Colonic mucosa (tissue), 4 donors: ENCODE data around the gene BDH1. TPM values are rescaled to one million over a fixed set of nuclear protein-coding genes. Genes with fewer than 3 reads are reported as not detected.
"Not testable (repeated sequence)": the region's sequence is repeated elsewhere in the genome, so short reads cannot be mapped to it uniquely, and the experiment has no call there.

Source experiments
- DNase-seq: peaks from one replicate; pipeline ENCODE4 v3.0.0-alpha.2; 2020
- H3K27ac ChIP-seq: fragments of 200-600 bp; one replicate; pipeline ENCODE4 v1.8.0; 2021
- H3K27me3 ChIP-seq: fragments of 200-600 bp; one replicate; pipeline ENCODE4 v1.8.0; 2021
- H3K36me3 ChIP-seq: fragments of 200-600 bp; one replicate; pipeline ENCODE4 v1.8.0; 2021
- H3K4me1 ChIP-seq: fragments of 200-600 bp; one replicate; pipeline ENCODE4 v1.8.0; 2021; ENCODE audit warnings: mild to moderate bottlenecking
- H3K4me3 ChIP-seq: fragments of 200-600 bp; one replicate; pipeline ENCODE4 v1.8.0; 2021
- H3K9ac ChIP-seq, 2 donors: one replicate each; pipeline ENCODE4 v1.7.0; 2013; ENCODE audit warnings: control low read depth in 2 of 2, low read depth in 2 of 2, low read length in 2 of 2
- H3K9me3 ChIP-seq: fragments of 200-600 bp; one replicate; pipeline ENCODE4 v1.8.0; 2021
- intact Hi-C: fragments of 100-400 bp; cut with DNase I; formaldehyde crosslinking; loops from one replicate; pipeline ENCODE4 v1.14.1; 2022
- total RNA-seq, 2 donors: library from RNA; stranded (reverse); fragmentation: NEBNext Ultra II Directional in 1 of 2; extraction: Animal tissue kit (Norgen Biotek cat#: 25700) in 1 of 2; gene quantifications; one replicate each; pipeline ENCODE4 v1.2.1, GENCODE V29; 2021
- TF ChIP-seq, protein P1 (sequence below): fragments of 200-600 bp; IDR thresholded peaks from one replicate; pipeline ENCODE4 v1.8.0; 2022; ENCODE audit warnings: antibody characterized with exemption, mild to moderate bottlenecking
- donor health status: healthy.
- donor health status: DM: no; HTN: no; CAD: no.
- donor health status: DM: no; HTN: no; CAD: no.

The BDH1 gene
- total RNA-seq, 2 donors from 2014 or later, result 154 to 180 TPM

DNA sequence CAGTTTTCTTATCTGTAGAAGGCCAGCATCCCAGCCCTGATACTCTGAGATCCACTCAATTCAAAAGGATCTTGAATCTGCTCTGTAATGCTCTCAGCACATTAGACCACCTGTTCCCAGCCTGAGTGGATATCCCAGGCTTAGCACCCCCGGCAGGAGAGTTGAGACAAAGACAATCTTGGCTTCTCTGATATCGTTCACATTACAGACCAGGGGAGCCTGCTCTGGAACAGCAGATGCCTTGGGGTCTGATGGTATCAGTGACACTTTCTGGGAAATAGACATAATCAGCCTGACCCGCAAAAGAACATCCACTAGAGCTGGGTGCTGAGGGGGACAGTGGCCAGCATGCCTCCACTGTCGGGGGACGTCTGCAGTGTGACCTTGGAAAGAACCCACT is 70.6 kb downstream of the BDH1 start:
- H3K27me3 ChIP-seq, result no peaks in the 10 kb centered on the region
- no peaks in the 10 kb centered on the region for H3K4me1 ChIP-seq
- H3K9ac ChIP-seq, result no peak overlapping the region
- no peak overlapping the region for H3K4me3 ChIP-seq
- no peaks in the 10 kb centered on the region for H3K9me3 ChIP-seq
- intact Hi-C loops, result no loop called here
- no peaks in the 10 kb centered on the region for H3K36me3 ChIP-seq
- TF ChIP-seq, protein P1, sequence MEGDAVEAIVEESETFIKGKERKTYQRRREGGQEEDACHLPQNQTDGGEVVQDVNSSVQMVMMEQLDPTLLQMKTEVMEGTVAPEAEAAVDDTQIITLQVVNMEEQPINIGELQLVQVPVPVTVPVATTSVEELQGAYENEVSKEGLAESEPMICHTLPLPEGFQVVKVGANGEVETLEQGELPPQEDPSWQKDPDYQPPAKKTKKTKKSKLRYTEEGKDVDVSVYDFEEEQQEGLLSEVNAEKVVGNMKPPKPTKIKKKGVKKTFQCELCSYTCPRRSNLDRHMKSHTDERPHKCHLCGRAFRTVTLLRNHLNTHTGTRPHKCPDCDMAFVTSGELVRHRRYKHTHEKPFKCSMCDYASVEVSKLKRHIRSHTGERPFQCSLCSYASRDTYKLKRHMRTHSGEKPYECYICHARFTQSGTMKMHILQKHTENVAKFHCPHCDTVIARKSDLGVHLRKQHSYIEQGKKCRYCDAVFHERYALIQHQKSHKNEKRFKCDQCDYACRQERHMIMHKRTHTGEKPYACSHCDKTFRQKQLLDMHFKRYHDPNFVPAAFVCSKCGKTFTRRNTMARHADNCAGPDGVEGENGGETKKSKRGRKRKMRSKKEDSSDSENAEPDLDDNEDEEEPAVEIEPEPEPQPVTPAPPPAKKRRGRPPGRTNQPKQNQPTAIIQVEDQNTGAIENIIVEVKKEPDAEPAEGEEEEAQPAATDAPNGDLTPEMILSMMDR, result no peak
- no peak for DNase-seq
- no peak overlapping the region for H3K27ac ChIP-seq

DNA sequence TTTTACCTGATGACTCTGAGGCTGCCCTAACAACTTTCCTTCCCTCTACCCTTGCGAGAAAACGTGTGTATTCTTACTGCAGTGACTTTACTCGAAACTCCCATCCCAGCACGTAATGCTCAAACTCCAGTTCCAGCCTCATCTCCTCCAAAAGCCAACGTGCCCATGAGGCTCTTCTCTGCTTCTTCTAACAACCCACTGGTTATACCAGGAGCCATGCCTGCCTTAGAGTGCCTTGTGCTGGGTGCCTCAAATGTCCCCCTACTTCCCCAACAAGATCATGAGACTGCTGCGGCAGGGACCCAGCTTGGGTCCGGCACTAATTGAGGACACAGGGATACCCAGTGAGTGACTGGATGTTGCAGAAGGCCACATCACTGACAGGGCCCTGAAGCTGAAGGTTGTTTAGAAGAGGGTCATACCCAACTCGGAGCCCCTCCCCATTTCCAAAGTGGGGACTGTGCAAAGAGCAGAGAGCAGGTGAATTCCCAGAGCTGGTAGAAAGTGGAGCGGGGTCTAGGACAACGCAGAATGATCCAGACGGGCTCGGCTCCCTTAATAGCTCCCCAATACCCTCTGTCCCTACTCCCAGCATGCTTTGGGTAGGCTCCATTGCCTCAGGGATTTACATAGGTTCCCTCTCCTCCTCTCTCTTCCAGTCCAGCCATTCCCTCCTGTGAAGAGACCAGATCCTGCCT is 71.4 kb downstream of the BDH1 start:
- no peak overlapping the region for H3K4me3 ChIP-seq
- no peak overlapping the region for H3K27ac ChIP-seq
- H3K9ac ChIP-seq, result no peak overlapping the region
- H3K9me3 ChIP-seq, result no peaks in the 10 kb centered on the region
- no peaks in the 10 kb centered on the region for H3K4me1 ChIP-seq
- H3K27me3 ChIP-seq, result no peaks in the 10 kb centered on the region
- intact Hi-C loops, result no loop called here
- no peak for DNase-seq
- H3K36me3 ChIP-seq, result no peaks in the 10 kb centered on the region
- TF ChIP-seq, protein P1, result no peak

DNA sequence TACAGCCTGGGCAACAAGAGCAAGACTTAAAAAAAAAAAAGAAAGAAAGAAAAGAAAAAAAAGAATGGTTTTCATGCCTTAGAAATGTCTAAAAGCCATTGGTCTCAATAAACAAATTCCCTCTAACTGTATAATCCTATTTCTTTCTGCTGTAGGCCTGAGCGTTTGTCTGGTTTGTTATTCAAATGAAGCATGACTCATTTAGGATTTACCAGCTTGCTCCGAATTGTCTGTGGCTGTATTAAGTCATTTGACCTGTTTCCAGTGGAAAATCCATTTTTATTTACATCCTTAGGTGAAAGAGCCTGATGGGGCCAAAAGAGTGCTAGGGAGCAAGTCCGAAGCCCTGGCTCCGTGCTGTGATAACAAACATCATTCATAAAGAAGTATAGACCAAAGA is 73.8 kb downstream of the BDH1 start:
- Histone ChIP-seq H3K9me3 (no peaks in the 10 kb centered on the region), H3K27me3 (no peaks in the 10 kb centered on the region), H3K9ac (no peak overlapping the region), H3K36me3 (no peaks in the 10 kb centered on the region), H3K4me1 (no peaks in the 10 kb centered on the region), H3K4me3 (no peak overlapping the region), H3K27ac (no peak overlapping the region)
- DNase-seq, result no peak
- intact Hi-C loops, result no loop called here
- TF ChIP-seq, protein P1, result no peak

DNA sequence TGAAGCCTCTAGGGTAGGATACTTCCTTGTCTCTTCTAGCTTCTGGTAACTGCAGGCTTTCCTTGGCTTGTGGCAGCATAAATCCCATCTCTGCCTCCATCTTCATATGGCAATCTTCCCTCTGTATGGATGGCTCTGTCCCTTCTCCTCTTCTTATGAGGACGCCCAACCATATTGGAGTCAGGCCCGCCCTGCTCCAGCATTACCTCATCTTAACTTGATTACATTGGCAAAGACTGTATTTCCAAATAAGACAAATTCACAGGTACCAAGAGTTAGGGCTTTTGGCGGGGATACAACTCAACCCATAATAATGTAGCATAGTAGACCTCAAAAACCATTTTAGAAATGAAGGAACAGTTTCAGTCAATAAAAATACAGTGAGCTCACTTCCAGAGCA is 75.4 kb downstream of the BDH1 start:
- TF ChIP-seq, protein P1, result no peak
- H3K4me3 ChIP-seq, result no peak overlapping the region
- no peak overlapping the region for H3K27ac ChIP-seq
- H3K9ac ChIP-seq, result no peak overlapping the region
- intact Hi-C loops, result no loop called here
- no peak for DNase-seq
- no peaks in the 10 kb centered on the region for H3K36me3 ChIP-seq
- no peaks in the 10 kb centered on the region for H3K27me3 ChIP-seq
- no peaks in the 10 kb centered on the region for H3K9me3 ChIP-seq
- no peaks in the 10 kb centered on the region for H3K4me1 ChIP-seq

DNA sequence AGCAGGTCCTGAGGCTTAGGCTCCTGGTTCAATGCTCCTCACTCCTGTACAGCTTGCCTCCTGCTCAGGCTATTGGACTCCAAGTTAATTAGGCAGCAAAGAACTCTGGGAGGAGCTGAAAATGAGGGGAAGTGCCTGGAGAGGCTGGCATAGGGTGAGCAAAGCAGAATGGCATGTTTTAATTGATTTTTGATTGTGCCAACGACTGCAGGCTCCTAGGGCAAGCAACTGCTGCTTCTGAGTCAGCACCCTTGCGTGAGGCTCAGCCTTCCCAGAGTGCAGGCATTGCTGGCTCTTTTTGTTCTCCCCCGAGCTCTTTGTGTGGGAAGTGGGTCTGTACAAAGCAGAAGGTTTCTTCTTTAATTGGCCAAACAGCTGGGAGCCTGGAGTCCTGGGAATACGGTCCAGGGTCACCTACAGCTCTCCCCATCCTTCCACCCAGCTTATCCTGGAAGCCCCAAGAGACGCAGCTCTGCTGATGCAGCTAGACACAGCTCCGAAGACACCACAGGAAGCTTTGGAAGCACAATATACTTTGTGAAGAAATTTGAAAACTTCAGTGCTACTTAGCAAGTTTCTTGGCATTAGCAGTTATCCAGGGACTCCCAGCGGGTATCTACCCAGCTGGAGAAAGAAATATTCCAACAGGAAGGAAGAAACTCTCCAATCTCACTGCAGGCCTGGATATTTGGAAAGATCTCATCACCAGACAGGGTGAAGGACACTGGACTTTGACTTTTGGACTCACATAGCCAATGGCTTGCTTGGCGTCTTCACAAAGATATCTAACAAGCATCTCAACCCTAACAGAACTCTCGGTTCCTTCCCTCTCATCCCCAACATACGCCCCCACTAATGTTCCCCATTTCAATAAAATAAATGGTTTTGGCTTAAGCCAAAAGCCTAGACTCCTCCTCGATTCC is 76.8 kb downstream of the BDH1 start:
- TF ChIP-seq, protein P1, result no peak
- H3K27ac ChIP-seq, result no peak overlapping the region
- H3K36me3 ChIP-seq, result no peaks in the 10 kb centered on the region
- intact Hi-C loops, result no loop called here
- H3K9me3 ChIP-seq, result no peaks in the 10 kb centered on the region
- no peak overlapping the region for H3K4me3 ChIP-seq
- no peak overlapping the region for H3K9ac ChIP-seq
- H3K27me3 ChIP-seq, result no peaks in the 10 kb centered on the region
- H3K4me1 ChIP-seq, result no peaks in the 10 kb centered on the region
- no peak for DNase-seq

DNA sequence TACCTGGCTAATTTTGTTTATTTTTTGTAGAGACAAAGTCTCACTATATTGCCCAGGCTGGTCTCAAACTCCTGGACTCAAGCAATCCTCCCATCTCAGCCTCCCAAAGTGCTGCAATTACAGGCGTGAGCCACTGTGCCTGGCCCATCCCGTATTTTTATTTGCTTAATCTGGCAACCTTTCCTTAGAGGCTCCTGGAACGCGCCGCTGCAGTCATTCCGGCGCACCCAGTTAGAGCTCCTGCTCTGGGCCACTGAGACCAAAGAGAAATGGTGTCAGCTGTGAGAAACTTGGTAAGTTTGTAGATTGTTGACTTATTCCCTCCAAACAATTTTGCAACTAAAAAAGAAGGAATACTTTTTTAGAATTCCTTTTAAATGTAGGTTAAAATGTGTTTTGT is 78.0 kb downstream of the BDH1 start:
- H3K36me3 ChIP-seq, H3K9ac ChIP-seq, H3K4me3 ChIP-seq, H3K9me3 ChIP-seq, H3K27me3 ChIP-seq, intact Hi-C loops, H3K4me1 ChIP-seq, H3K27ac ChIP-seq: not testable (repeated sequence)
- DNase-seq, result peak; percentile 63
